Measurements from ENCODE around the gene MAPK4.
"Not testable (repeated sequence)": the region's sequence is repeated elsewhere in the genome, so short reads cannot be mapped to it uniquely, and the experiment has no call there.

The MAPK4 gene

DNA sequence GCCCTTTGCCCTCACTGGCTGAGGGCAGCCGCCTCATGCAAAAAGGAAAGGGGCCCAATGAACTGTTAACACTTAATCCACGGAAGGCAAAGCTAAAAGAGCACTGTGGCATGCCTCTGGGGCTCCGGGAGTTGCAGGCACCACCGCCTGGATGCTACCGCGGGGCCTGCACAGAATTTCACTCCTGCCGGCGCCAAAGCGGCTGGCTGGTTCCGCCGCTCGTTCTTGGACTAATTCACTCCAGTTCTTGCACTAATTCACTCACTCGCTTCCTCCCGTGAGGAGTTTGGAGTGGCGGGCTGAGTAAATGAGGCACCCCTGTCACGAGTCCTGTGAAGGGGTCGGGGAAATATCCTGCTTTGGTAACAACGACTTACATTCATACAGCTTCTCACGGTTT, 14.0 kb upstream of the MAPK4 start:
- TF ChIP-seq, protein P1, sequence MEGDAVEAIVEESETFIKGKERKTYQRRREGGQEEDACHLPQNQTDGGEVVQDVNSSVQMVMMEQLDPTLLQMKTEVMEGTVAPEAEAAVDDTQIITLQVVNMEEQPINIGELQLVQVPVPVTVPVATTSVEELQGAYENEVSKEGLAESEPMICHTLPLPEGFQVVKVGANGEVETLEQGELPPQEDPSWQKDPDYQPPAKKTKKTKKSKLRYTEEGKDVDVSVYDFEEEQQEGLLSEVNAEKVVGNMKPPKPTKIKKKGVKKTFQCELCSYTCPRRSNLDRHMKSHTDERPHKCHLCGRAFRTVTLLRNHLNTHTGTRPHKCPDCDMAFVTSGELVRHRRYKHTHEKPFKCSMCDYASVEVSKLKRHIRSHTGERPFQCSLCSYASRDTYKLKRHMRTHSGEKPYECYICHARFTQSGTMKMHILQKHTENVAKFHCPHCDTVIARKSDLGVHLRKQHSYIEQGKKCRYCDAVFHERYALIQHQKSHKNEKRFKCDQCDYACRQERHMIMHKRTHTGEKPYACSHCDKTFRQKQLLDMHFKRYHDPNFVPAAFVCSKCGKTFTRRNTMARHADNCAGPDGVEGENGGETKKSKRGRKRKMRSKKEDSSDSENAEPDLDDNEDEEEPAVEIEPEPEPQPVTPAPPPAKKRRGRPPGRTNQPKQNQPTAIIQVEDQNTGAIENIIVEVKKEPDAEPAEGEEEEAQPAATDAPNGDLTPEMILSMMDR (IDR thresholded peaks at IDR 0.05; ENCODE audit: low read depth, low read length), result no peak
- H3K4me3 ChIP-seq (replicated peaks in 1 of 2; ENCODE audit: low read depth in 2 of 2, low read length in 2 of 2), result no peak overlapping the region
- DNase-seq (ENCODE audit: low read depth in 2 of 2), result no peak

GRCh38 chr18:50548160-50548559, 11.7 kb upstream of the MAPK4 start:
- no peak overlapping the region for H3K4me3 ChIP-seq (replicated peaks in 1 of 2; ENCODE audit: low read depth in 2 of 2, low read length in 2 of 2)
- TF ChIP-seq, protein P1 (IDR thresholded peaks at IDR 0.05; ENCODE audit: low read depth, low read length), result no peak
- no peak for DNase-seq (ENCODE audit: low read depth in 2 of 2)

- not testable (repeated sequence) for H3K4me3 ChIP-seq (replicated peaks in 1 of 2; ENCODE audit: low read depth in 2 of 2, low read length in 2 of 2); DNase-seq (ENCODE audit: low read depth in 2 of 2)
Measured at GRCh38 chr18:50551651-50552050, 8.2 kb upstream of the MAPK4 start.

GRCh38 chr18:50558157-50558556, 1.7 kb upstream of the MAPK4 start:
- no peak overlapping the region for H3K4me3 ChIP-seq (replicated peaks in 1 of 2; ENCODE audit: low read depth in 2 of 2, low read length in 2 of 2)
- no peak for DNase-seq (ENCODE audit: low read depth in 2 of 2)
- TF ChIP-seq, protein P1 (IDR thresholded peaks at IDR 0.05; ENCODE audit: low read depth, low read length), result no peak

DNA sequence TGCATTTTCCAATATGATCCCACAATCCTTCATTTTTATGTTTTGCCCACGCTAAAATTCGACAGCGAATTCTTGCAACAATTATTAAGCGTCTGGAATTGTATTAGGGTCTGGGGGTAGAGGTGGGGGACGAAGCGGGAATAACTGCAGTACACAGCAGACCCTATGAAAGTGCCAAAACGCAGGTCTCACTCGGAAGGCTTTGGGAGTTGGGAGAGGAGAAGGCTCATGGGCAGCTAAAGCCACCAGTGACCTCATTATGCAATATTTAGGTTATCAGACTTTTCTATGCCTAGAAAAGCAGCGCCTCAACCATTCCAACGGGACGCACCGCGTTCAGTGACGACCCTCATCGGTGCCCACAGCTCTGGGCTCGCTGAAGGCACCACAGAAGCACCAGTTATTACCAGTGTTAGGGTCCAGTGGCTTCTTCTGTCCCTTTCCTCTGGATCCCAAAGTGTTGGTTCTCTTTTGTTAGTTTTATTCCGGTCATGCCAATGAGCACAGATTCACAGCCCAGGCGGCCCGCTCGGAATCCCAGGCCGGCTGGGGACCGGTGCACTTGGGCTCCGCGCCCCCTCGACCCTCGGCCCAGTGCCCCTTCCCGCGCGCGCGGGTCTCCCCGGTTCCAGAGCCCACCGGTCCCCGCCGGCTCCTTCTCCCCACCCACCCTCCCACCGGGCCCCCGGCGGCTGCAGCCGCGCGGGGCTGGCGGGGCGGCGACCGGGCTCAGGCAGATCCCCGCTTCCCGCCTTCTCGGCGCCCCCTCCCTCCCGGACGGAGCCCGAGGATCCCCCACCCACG, 737 bp upstream of the MAPK4 start:
- DNase-seq (ENCODE audit: low read depth in 2 of 2), result no peak
- TF ChIP-seq, protein P1 (IDR thresholded peaks at IDR 0.05; ENCODE audit: low read depth, low read length), result no peak
- H3K4me3 ChIP-seq (replicated peaks in 1 of 2; ENCODE audit: low read depth in 2 of 2, low read length in 2 of 2), result no peak overlapping the region

GRCh38 chr18:50560681-50561629, 1.1 kb downstream of the MAPK4 start:
- TF ChIP-seq, protein P1 (IDR thresholded peaks at IDR 0.05; ENCODE audit: low read depth, low read length), result no peak
- DNase-seq (ENCODE audit: low read depth in 2 of 2), result no peak
- peak overlapping the region; percentile 38 to 40 for H3K4me3 ChIP-seq (replicated peaks in 1 of 2; ENCODE audit: low read depth in 2 of 2, low read length in 2 of 2)

- not testable (repeated sequence) for DNase-seq (ENCODE audit: low read depth in 2 of 2)
Measured at GRCh38 chr18:50562258-50562657, 2.4 kb downstream of the MAPK4 start.

More at GRCh38 chr18:50562258-50562657, 2.4 kb downstream of the MAPK4 start:
- not testable (repeated sequence) for H3K4me3 ChIP-seq (replicated peaks in 1 of 2; ENCODE audit: low read depth in 2 of 2, low read length in 2 of 2)

Data from cardiac fibroblast (primary cell).